ENCODE results near the gene SYNE2.
"Not testable (repeated sequence)": the region's sequence is repeated elsewhere in the genome, so short reads cannot be mapped to it uniquely, and the experiment has no call there.

Gene SYNE2

GRCh38 chr14:63852817-63853731 is at the start of gene SYNE2:
SYNE2 (plus strand) TSS chr14:63853004; CDS start chr14:63909149, 56,145 bp downstream.
- peak; percentile 87 for DNase-seq

GRCh38 chr14:63803221-63803791 is 49.5 kb upstream of the SYNE2 start:
- not testable (repeated sequence) for DNase-seq

- DNase-seq: not testable (repeated sequence)
Measured at GRCh38 chr14:63806064-63806463, 46.7 kb upstream of the SYNE2 start.

GRCh38 chr14:63811692-63812091 is 41.1 kb upstream of the SYNE2 start:
- not testable (repeated sequence) for DNase-seq

- DNase-seq: no peak
Measured at GRCh38 chr14:63833728-63834127, 19.1 kb upstream of the SYNE2 start.

- DNase-seq: no peak
Measured at GRCh38 chr14:63840981-63841380, 11.8 kb upstream of the SYNE2 start.

- DNase-seq: no peak
Measured at GRCh38 chr14:63843796-63844195, 9.0 kb upstream of the SYNE2 start.

- DNase-seq: no peak
Measured at GRCh38 chr14:63848890-63849289, 3.9 kb upstream of the SYNE2 start.

- no peak for DNase-seq
Measured at GRCh38 chr14:63852271-63852816, 460 bp upstream of the SYNE2 start.

- peak; percentile 58 for DNase-seq
Measured at GRCh38 chr14:63853831-63854293, 1.1 kb downstream of the SYNE2 start.

- no peak for DNase-seq
Measured at GRCh38 chr14:63854330-63854729, 1.5 kb downstream of the SYNE2 start.

GRCh38 chr14:63855281-63855680 is 2.5 kb downstream of the SYNE2 start:
- DNase-seq: no peak

- DNase-seq: no peak
Measured at GRCh38 chr14:63857466-63858030, 4.7 kb downstream of the SYNE2 start.

GRCh38 chr14:63860146-63860545 is 7.3 kb downstream of the SYNE2 start:
- DNase-seq: no peak

- no peak for DNase-seq
Measured at GRCh38 chr14:63862163-63862562, 9.4 kb downstream of the SYNE2 start.

GRCh38 chr14:63863004-63863403 is 10.2 kb downstream of the SYNE2 start:
- DNase-seq: no peak

- not testable (repeated sequence) for DNase-seq
Measured at GRCh38 chr14:63864775-63865174, 12.0 kb downstream of the SYNE2 start.

- no peak for DNase-seq
Measured at GRCh38 chr14:63867933-63868921, 15.4 kb downstream of the SYNE2 start.

- not testable (repeated sequence) for DNase-seq
Measured at GRCh38 chr14:63869940-63870752, 17.3 kb downstream of the SYNE2 start.

- not testable (repeated sequence) for DNase-seq
Measured at GRCh38 chr14:63870753-63871037, 17.9 kb downstream of the SYNE2 start.

- DNase-seq: no peak
Measured at GRCh38 chr14:63874223-63874622, 21.4 kb downstream of the SYNE2 start.

All from left hindlimb (tissue), 1 donor.